PC-3 (cell line): Measurements from ENCODE around the gene MAPK7.

Experiments used
- EZH2 ChIP-seq: fragments of 300-600 bp; sonication (generic); IDR thresholded peaks from one replicate; pipeline ENCODE4 v1.6.1; 2017; ENCODE audit warnings: antibody characterized with exemption, mild to moderate bottlenecking, low read length; ENCODE audit not compliant: unreplicated experiment
- TF ChIP-seq, protein P1 (sequence below): fragments of 300-600 bp; sonication (generic); conservative IDR thresholded peaks from 2 replicates; pipeline ENCODE4 v1.5.1; 2017; ENCODE audit warnings: antibody characterized with exemption, low read depth, mild to moderate bottlenecking, low read length

- TF ChIP-seq, protein P1, sequence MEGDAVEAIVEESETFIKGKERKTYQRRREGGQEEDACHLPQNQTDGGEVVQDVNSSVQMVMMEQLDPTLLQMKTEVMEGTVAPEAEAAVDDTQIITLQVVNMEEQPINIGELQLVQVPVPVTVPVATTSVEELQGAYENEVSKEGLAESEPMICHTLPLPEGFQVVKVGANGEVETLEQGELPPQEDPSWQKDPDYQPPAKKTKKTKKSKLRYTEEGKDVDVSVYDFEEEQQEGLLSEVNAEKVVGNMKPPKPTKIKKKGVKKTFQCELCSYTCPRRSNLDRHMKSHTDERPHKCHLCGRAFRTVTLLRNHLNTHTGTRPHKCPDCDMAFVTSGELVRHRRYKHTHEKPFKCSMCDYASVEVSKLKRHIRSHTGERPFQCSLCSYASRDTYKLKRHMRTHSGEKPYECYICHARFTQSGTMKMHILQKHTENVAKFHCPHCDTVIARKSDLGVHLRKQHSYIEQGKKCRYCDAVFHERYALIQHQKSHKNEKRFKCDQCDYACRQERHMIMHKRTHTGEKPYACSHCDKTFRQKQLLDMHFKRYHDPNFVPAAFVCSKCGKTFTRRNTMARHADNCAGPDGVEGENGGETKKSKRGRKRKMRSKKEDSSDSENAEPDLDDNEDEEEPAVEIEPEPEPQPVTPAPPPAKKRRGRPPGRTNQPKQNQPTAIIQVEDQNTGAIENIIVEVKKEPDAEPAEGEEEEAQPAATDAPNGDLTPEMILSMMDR, result no peak
- TF ChIP-seq EZH2, result no peak
Observed at GRCh38 chr17:19331134-19331533, 47.2 kb upstream of the MAPK7 start.
